ENCODE data around the gene KIF5C.

- TF ChIP-seq EZH2phosphoT487 (IDR thresholded peaks at IDR 0.05; ENCODE audit: insufficient read depth, low read depth): no peak
- no peak for TF ChIP-seq EZH2 (IDR thresholded peaks at IDR 0.05; ENCODE audit: insufficient read depth, poor library complexity, severe bottlenecking)
Observed at GRCh38 chr2:148885209-148885608, 10.2 kb downstream of the KIF5C start.

All from GM23248 (cell line).